Motor neuron (in vitro differentiated cells): Measurements from ENCODE around the gene NOX5. TPM values are rescaled to one million over a fixed set of nuclear protein-coding genes. Genes with fewer than 3 reads are reported as not detected.

ENCODE experiments used
- ATAC-seq, 8 experiments: fragments of 200-7000 bp; cut with Tn5 transposase; replicated peaks in 6 of 8; 2 replicates each; pipeline ENCODE4 v1.8.0; 2021; ENCODE audit warnings: mild to moderate bottlenecking in 8 of 8, moderate library complexity in 8 of 8
- H3K27ac ChIP-seq, 2 donors: fragments of 250-450 bp; sonication (Bioruptor Pico); 2 replicates each; pipeline ENCODE4 v1.9.0; 2021; ENCODE audit warnings: antibody characterized with exemption in 2 of 2, mild to moderate bottlenecking in 2 of 2, moderate library complexity in 1 of 2
- H3K4me1 ChIP-seq, 2 donors: fragments of 250-450 bp; sonication (Bioruptor Pico); replicated peaks in 1 of 2; 2 replicates each; pipeline ENCODE4 v1.6.1; 2021; ENCODE audit warnings: antibody characterized with exemption in 2 of 2, mild to moderate bottlenecking in 2 of 2, moderate library complexity in 1 of 2
- H3K4me3 ChIP-seq, 5 donors: fragments of 250-450 bp; sonication (Bioruptor Pico); 2 replicates each; pipeline ENCODE4 v1.9.0; 2021; ENCODE audit warnings: antibody characterized with exemption in 5 of 5, mild to moderate bottlenecking in 5 of 5, moderate library complexity in 4 of 5
- WGBS, 10 experiments: fragments of 450-650 bp; shearing (Covaris generic); methylation state at CpG; one replicate each; pipeline ENCODE4 v1.0.0; 2022; 5-methylcytosine and 5-hydroxymethylcytosine counted together
- in situ Hi-C, 9 experiments: fragments of 400-800 bp; cut with MboI; loops; one replicate each; pipeline ENCODE4 v1.15.0; 2021; ENCODE audit warnings: low sequenced_read_pairs in 9 of 9, low pct_unique_long_range_greater_than_20kb in 2 of 9; ENCODE audit not compliant: unreplicated experiment in 9 of 9
- total RNA-seq, 8 experiments: library from RNA; unstranded; fragments of 300-600 nt; gene quantifications; 2 replicates each; pipeline versions ENCODE4 v1.2.3 to v1.2.4, GENCODE V29; 2022

Gene NOX5
- total RNA-seq, 8 experiments from 2014 or later: under 0.01 to 2.2 (median 0.17) TPM

DNA sequence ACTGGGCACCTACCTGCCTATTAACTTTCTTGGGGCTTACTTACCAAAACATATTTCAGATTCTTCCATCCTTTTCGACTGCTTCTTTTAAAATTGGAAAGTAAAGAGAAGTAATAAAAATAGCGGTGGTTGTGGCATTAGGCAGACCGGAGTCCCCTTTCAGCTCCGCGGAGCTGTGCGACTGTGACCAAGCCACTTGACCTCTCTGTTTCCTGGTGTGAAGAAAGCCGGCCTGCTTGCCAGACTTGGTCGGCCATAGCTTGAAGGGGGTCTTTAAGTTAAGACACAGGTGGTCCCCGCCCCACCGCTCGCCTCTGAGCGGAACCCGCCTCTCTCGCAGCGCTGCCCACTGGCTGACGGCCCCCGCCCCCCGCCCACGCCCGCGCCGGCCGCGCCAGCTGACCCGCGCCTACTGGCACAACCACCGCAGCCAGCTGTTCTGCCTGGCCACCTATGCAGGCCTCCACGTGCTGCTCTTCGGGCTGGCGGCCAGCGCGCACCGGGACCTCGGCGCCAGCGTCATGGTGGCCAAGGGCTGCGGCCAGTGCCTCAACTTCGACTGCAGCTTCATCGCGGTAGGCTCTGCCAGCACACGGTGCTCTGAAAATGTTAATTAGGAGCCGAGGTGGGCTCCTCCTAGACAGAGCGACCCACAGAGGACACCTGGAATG, 18.3 kb downstream of the NOX5 start:
- no peak for ATAC-seq
- Histone ChIP-seq H3K4me3 (no peak overlapping the region), H3K27ac (no peak overlapping the region), H3K4me1 (no peaks in the 10 kb centered on the region)
- in situ Hi-C loops: no loop called here
- 57 to 100% (median 96%) methylated on average over 1 to 9 of the region's 43 CpGs; no CpG with 5 or more reads in 4 of the 10 experiments for WGBS, 10 experiments

DNA sequence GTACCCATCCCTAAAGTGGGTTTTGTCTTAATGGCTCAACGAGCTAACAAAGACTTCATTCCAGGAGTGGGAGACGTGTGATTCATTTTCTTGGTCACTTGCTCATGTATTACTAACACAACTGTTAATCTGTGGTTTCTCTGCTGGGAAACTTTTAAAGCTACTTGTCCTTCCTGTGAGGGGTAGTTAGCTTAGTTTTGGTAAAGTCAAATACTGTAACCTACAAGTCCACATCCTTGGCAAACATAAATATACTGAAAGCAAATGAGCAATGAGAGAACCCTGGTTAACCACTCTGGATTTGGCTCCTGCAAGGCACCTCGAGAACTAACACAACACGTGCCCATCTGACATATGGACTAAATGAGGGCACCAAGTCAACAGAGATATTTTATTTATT, 19.9 kb downstream of the NOX5 start:
- ATAC-seq: no peak

DNA sequence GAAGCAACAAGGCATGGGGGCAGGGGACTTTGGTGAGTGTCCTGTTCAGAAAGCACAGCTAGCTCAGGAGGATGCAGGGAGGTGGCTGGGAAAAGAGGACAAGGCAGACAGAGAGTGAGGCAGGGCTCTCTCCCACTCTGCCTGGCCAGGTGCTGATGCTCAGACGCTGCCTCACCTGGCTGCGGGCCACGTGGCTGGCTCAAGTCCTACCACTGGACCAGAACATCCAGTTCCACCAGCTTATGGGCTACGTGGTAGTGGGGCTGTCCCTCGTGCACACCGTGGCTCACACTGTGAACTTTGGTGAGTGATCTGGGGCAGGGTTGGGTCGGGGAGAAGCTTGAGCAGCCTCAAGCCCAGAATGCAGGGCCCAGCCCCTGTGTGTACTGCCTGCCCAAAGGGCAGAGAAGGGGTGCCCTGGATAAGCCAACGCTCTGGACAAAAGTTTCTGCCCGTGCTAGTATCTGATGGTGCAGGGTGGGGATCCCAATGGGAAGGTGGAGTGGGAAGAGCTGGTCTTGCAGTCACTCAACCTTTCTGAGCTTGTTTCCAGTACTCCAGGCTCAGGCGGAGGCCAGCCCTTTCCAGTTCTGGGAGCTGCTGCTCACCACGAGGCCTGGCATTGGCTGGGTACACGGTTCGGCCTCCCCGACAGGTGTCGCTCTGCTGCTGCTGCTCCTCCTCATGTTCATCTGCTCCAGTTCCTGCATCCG, 20.9 kb downstream of the NOX5 start:
- no peaks in the 10 kb centered on the region for H3K4me1 ChIP-seq
- ATAC-seq: no peak
- H3K4me3 ChIP-seq: no peak overlapping the region
- no peak overlapping the region for H3K27ac ChIP-seq
- 40 to 83% (median 67%) methylated on average over 1 to 5 of the region's 16 CpGs; no CpG with 5 or more reads in 6 of the 10 experiments for WGBS, 10 experiments
- in situ Hi-C loops: no loop called here

More for the DNA sequence above, 19.9 kb downstream of the NOX5 start:
- Histone ChIP-seq H3K27ac (no peak overlapping the region), H3K4me3 (no peak overlapping the region), H3K4me1 (no peaks in the 10 kb centered on the region)
- WGBS, 10 experiments: 8 to 83% (median 47%) methylated on average over 1 to 4 of the region's 4 CpGs; no CpG with 5 or more reads in 2 of the 10 experiments
- in situ Hi-C loops: no loop called here

DNA sequence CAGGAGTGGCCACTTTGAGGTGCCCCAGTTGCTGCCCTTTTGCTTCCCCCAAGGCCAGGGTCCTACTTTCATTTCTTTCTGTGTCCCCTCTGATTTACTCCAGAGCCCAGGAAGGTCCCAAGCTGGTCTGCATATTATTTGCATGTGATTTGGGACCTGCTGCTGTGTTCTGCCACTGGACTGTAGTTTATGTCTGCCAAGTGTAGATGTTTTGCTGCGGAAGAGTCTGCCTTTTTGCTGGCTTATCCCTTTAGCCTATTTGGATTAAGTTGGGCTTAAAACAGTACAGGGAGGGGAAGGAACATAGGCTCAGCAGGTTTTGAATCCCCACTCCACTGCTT, 21.4 kb downstream of the NOX5 start:
- ATAC-seq: no peak
- Histone ChIP-seq H3K4me1 (no peaks in the 10 kb centered on the region), H3K27ac (no peak overlapping the region), H3K4me3 (no peak overlapping the region)
- in situ Hi-C loops: no loop called here
- WGBS, 10 experiments: 71 to 100% (median 94%) methylated on average over 1 of the region's 1 CpG; no CpG with 5 or more reads in 6 of the 10 experiments

DNA sequence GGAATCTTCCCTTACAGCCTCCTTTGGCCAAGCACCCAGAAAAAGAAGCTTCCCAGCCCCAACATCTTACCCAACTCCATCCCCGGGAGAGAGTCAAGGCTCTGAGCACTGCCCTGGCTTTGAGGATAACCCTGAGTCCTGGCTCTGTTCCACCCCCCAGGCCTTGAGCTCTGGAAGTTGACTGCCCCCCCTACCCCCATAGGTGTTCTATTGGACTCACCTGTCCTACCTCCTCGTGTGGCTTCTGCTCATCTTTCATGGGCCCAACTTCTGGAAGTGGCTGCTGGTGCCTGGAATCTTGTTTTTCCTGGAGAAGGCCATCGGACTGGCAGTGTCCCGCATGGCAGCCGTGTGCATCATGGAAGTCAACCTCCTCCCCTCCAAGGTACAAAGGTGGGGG, 22.3 kb downstream of the NOX5 start:
- no peak for ATAC-seq
- WGBS, 10 experiments: 50 to 100% (median 60%) methylated on average over 1 to 2 of the region's 5 CpGs; no CpG with 5 or more reads in 7 of the 10 experiments
- no peak overlapping the region for H3K27ac ChIP-seq
- in situ Hi-C loops: no loop called here
- no peak overlapping the region for H3K4me3 ChIP-seq
- no peaks in the 10 kb centered on the region for H3K4me1 ChIP-seq

DNA sequence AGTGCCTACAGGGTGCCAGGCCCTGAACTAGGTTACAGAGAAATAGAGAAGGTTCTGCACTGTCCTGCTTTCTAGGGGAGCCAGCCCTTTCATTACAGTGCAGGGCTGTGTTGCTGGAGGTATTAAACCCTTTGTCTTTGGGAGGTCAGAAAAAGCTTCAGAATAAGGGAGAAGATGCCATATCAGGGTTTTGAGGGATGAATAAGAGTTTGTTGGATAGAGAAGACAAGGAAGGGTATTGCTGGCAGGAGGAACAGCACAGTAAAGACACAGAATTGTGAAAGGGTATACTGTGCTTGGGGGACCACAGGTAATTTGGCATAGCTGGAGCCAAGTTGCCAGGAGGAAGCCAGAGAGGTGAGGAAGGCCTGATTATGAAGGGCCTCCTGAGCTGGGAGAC, 23.0 kb downstream of the NOX5 start:
- no peak for ATAC-seq
- no peak overlapping the region for H3K27ac ChIP-seq

DNA sequence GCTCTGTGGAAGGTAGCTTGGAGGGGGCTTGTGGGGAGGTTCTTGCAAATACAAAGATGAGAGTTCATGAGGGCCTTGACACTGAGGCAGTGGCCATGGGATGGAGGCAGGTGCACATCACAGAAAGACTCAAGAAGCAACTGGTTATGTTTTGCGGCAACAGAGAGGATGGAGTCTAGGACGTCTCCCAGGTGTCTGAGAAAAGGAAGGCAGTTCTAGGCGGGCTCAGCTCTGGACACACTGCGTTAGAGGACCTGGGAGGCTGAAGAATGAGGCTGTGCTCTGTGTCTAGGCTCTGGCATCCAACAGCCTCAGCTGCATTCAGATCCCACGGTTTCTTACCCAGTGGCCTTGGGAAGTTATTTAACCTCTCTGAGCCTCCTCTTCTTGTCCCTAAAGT, 23.5 kb downstream of the NOX5 start:
- Histone ChIP-seq H3K4me3 (no peak overlapping the region), H3K27ac (no peak overlapping the region), H3K4me1 (no peaks in the 10 kb centered on the region)
- in situ Hi-C loops: no loop called here
- no peak for ATAC-seq
- WGBS, 10 experiments: 30 to 90% (median 77%) methylated on average over 1 to 5 of the region's 5 CpGs; no CpG with 5 or more reads in 3 of the 10 experiments

More for the DNA sequence above, 23.0 kb downstream of the NOX5 start:
- H3K4me3 ChIP-seq: no peak overlapping the region
- H3K4me1 ChIP-seq: no peaks in the 10 kb centered on the region
- in situ Hi-C loops: no loop called here

DNA sequence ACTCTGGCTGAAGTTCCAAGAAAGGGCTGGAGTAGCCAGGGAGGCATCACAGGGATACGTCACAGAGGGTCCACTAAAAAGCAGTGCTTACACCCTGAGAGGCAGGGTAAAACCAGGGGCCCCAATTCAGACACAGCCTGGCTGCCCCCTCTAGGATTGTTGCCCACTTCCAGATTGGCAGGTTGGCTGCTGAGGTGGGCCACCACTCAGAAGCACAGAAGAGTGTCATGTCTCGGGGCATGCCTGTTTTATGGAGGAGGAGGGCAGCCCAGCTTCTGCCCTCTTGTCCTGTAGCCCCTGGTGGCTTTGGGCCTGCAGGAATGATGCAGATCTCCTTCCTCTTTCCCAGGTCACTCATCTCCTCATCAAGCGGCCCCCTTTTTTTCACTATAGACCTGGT, 24.0 kb downstream of the NOX5 start:
- 60 to 83% (median 60%) methylated on average over 1 of the region's 3 CpGs; no CpG with 5 or more reads in 7 of the 10 experiments for WGBS, 10 experiments
- in situ Hi-C loops: no loop called here
- H3K27ac ChIP-seq: no peak overlapping the region
- no peak for ATAC-seq
- no peak overlapping the region for H3K4me3 ChIP-seq
- H3K4me1 ChIP-seq: no peaks in the 10 kb centered on the region

DNA sequence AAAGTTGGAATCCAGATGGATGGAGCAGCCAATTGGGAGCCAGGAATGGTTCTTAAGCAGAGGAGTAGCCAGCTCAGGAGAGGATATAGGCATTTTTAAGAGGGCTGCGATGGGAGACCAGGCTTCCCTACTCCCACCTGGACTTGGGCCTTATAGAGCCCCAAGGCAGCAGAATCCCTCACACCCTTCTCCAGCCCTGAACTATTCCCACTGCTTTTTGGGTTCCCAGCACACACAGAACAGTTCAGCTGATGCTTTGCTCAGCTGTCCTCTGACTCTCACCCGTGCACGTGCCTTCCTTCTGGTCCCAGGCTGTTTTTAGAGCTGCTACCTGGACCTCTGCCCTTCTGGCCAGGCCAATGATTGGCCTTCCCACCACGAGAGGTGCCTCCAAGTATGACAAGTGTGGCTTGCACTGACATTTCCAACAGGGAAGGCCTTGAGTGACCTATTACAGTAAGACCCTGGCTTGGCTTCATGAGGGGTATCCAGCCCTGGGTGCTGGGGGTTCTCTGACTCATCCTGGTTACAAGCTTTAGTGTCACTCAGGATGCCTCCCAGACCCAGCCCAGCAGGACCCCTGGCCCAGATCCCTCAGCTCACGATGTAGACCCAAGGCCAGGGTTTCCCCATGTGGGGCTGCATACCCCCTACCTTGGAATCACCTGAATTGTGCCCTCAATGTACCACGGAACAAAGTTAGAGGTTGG, 25.2 kb downstream of the NOX5 start:
- H3K27ac ChIP-seq: no peak overlapping the region
- H3K4me1 ChIP-seq: no peaks in the 10 kb centered on the region
- in situ Hi-C loops: no loop called here
- no peak overlapping the region for H3K4me3 ChIP-seq
- ATAC-seq: no peak
- 43 to 100% (median 73%) methylated on average over 1 to 4 of the region's 6 CpGs; no CpG with 5 or more reads in 3 of the 10 experiments for whole genome bisulfite sequencing, 10 experiments

DNA sequence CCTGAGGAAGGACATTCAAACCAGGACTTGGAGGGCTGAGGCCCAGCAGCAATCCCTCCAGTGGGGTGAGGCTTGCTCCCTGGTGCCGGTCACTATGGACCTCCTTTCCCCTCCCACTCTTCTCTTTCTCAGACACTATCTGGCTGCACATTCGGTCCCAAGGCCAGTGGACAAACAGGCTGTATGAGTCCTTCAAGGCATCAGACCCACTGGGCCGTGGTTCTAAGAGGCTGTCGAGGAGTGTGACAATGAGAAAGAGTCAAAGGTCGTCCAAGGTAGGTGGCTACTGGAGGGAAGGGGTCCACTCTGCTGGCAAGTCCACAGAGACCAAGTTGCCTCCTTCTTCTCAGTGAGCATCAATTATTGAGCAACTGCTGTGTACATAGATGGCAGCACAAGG, 28.0 kb downstream of the NOX5 start:
- H3K27ac ChIP-seq: no peak overlapping the region
- H3K4me3 ChIP-seq: no peak overlapping the region
- WGBS, 10 experiments: 80 to 100% (median 89%) methylated on average over 1 to 5 of the region's 5 CpGs; no CpG with 5 or more reads in 6 of the 10 experiments
- H3K4me1 ChIP-seq: no peaks in the 10 kb centered on the region
- in situ Hi-C loops: no loop called here
- ATAC-seq: no peak

DNA sequence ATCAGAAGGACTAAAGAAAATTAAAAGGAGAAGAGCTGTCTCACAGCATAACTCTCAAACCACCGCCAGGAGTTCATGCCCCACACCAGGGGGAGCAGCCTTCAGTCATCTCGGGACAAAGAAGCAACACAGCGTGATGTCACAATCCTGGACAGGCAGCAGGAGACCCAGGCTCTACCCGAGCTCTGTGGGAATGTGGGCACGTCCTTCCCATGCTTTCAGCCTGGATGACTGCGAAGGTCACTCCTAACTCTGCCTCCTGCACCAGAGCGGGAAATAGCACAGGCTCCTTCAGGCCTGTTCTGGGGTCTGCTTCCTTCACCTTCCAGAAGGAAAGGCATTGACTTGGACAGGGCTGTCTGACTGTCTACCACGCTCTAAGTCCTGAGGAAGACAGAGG, 31.3 kb downstream of the NOX5 start:
- 14 to 100% (median 54%) methylated on average over 1 to 7 of the region's 8 CpGs for WGBS, 10 experiments
- H3K4me3 ChIP-seq: no peak overlapping the region
- no peak overlapping the region for H3K27ac ChIP-seq
- no peaks in the 10 kb centered on the region for H3K4me1 ChIP-seq
- peak in 6 of 8 experiments; percentile 20 to 83 (median 75) for ATAC-seq
- in situ Hi-C loops: no loop called here

DNA sequence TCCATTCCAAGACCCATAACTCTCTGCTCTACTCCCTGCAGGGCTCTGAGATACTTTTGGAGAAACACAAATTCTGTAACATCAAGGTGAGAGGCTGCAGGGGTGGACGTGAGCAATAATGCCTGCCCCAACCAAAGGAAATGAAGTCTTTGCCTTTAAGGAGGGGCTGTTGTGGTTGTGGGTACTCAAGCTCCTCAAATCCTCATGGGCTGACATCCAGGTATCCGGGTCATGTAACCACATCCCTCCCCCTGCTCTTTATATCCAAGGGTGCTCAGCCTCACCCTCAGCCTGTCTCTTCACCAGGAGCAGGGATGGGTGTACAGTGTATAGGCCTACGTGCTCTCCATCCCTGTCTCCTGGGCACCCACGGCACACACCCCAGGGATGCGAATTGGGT, 32.3 kb downstream of the NOX5 start:
- 80 to 100% (median 92%) methylated on average over 1 to 5 of the region's 5 CpGs; no CpG with 5 or more reads in 2 of the 10 experiments for WGBS, 10 experiments
- ATAC-seq: no peak
- no peaks in the 10 kb centered on the region for H3K4me1 ChIP-seq
- in situ Hi-C loops: no loop called here
- H3K27ac ChIP-seq: no peak overlapping the region
- no peak overlapping the region for H3K4me3 ChIP-seq

DNA sequence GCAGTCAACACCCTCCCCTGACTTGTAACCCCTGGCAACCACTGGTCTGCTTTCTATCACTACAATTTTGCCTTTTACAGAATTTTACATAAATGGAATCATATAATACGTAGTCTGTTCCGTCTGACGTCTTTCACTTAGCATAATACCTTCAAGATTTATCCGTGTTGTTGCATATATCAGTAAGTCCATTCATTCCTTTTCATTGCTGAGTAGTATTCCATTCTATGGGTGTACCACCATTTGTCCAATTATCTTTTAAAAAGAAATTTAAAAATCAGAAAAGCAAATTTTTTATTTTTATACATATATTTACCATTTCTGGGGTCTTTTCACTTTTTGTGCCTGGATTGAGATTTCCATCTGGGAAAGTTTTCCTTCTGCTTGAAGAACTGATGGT, 35.5 kb downstream of the NOX5 start:
- 46 to 100% (median 88%) methylated on average over 1 to 4 of the region's 4 CpGs; no CpG with 5 or more reads in 1 of the 10 experiments for WGBS, 10 experiments
- no peak for ATAC-seq
- no peaks in the 10 kb centered on the region for H3K4me1 ChIP-seq
- no peak overlapping the region for H3K27ac ChIP-seq
- in situ Hi-C loops: loop anchor here in 6 of 9 experiments (25.0 kb wide), 3 partner anchors 212 to 362 kb away; partner anchors contain the start of gene KIF23 (in 1 of the 6)
- H3K4me3 ChIP-seq: no peak overlapping the region
